Stomach (tissue), 9 donors: Measurements from ENCODE around the gene GLT6D1. TPM values are rescaled to one million over a fixed set of nuclear protein-coding genes. Genes with fewer than 3 reads are reported as not detected.

Source experiments
- DNase-seq, 2 donors: peaks; one replicate each; pipeline versions ENCODE4 v3.0.0 to v3.0.0-alpha.2; 2013 to 2019
- H3K27ac ChIP-seq, 5 donors: fragments of 200-600 bp in 4 of 5; sonication (generic) in 4 of 5; one replicate each; pipeline ENCODE4 v1.5.1; 2013 to 2019; ENCODE audit warnings: mild to moderate bottlenecking in 1 of 5, moderate library complexity in 1 of 5
- H3K27me3 ChIP-seq, 3 donors: fragments of 200-600 bp; sonication (generic); one replicate each; pipeline ENCODE4 v1.5.1; 2017 to 2019; ENCODE audit warnings: mixed run types in 1 of 3
- H3K36me3 ChIP-seq, 4 donors: fragments of 200-600 bp; sonication (generic); 1 replicate in 3 of 4; 2 replicates in 1 of 4; pipeline ENCODE4 v1.5.1; 2016 to 2019
- H3K4me1 ChIP-seq, 4 donors: fragments of 200-600 bp; sonication (generic); one replicate each; pipeline ENCODE4 v1.5.1; 2016 to 2019
- H3K4me3 ChIP-seq, 4 donors: fragments of 200-600 bp; sonication (generic) in 3 of 4; one replicate each; pipeline ENCODE4 v1.5.1; 2016 to 2019; ENCODE audit warnings: mild to moderate bottlenecking in 1 of 4
- H3K9me3 ChIP-seq, 4 donors: fragments of 200-600 bp; sonication (generic); one replicate each; pipeline ENCODE4 v1.5.1; 2016 to 2019
- CTCF ChIP-seq, 7 experiments: fragments of 450-650 bp in 4 of 7; fragments of 200-600 bp in 3 of 7; sonication (generic) in 3 of 7; IDR thresholded peaks; one replicate each; pipeline ENCODE4 v1.5.1; 2016 to 2019; ENCODE audit warnings: antibody characterized with exemption in 7 of 7, control low read depth in 2 of 7, mild to moderate bottlenecking in 1 of 7
- EP300 ChIP-seq: sonication (generic); formaldehyde crosslinking; IDR thresholded peaks from one replicate; pipeline ENCODE4 v1.6.1; 2017; ENCODE audit warnings: antibody characterized with exemption
- POLR2A ChIP-seq, 4 donors: fragments of 450-650 bp; IDR thresholded peaks; one replicate each; pipeline ENCODE4 v1.6.1; 2016; ENCODE audit warnings: antibody characterized with exemption in 4 of 4, control low read depth in 2 of 4, mild to moderate bottlenecking in 1 of 4, moderate library complexity in 1 of 4
- POLR2AphosphoS5 ChIP-seq, 3 donors: sonication (generic); formaldehyde crosslinking; IDR thresholded peaks; one replicate each; pipeline ENCODE4 v1.6.1; 2016; ENCODE audit warnings: antibody characterized with exemption in 3 of 3
- WGBS, 5 donors: extraction: QIAGEN DNeasy Blood & Tissue Kit in 3 of 5; methylation state at CpG; one replicate each; pipeline versions ENCODE4 v1.1.5 to v1.1.7; 2013 to 2018; 5-methylcytosine and 5-hydroxymethylcytosine counted together
- intact Hi-C: fragments of 100-400 bp; cut with DNase I; formaldehyde crosslinking; loops from one replicate; pipeline ENCODE4 v1.15.1; 2023; ENCODE audit warnings: low total_unique reads
- polyA plus RNA-seq, 3 donors: library from polyadenylated mRNA; stranded (reverse); fragments of 200-250 nt; gene quantifications; one replicate each; pipeline ENCODE4 v1.2.3, GENCODE V29; 2013
- total RNA-seq, 5 donors: library from RNA; depleted of rRNA; stranded (reverse); fragments of >200 nt; gene quantifications; one replicate each; pipeline versions ENCODE4 v1.1.0 to v1.2.3, GENCODE V29; 2014 to 2016
- donor health status: healthy with polysubstance abuse.
- donor health status: Bipolar disorder and iron deficiency.
- donor health status: healthy.

GLT6D1 gene
- total and polyA plus RNA-seq, 8 donors: not detected

DNA sequence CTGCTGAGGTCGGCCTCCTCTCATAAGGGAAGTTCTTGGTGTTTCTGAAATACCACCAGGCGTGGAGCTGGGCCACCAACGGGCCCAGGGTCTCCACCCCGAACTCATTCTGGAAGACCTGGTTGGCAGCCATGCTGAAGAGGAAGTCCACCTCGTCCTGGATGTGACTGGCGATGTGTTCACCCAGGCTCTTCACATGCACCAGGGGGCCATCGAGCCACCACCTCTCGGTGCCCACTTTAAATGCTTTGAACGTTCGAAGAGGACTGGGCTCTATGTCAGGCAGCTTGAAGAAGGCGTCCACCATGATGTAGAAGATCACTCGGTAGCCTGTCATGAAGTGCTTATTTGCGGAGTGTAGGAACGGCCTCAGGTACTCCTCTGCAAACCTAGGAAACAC lies 15.1 kb downstream of the GLT6D1 start:
- Histone ChIP-seq H3K36me3 (no peaks in the 10 kb centered on the region), H3K4me3 (no peak overlapping the region), H3K27me3 (peaks cover 0 to 35% (median 5%) of the 10 kb centered on the region in 3 donors), H3K27ac (no peak overlapping the region), H3K9me3 (peaks cover 0 to 33% (median 28%) of the 10 kb centered on the region in 4 donors), H3K4me1 (no peaks in the 10 kb centered on the region)
- TF ChIP-seq POLR2A (IDR thresholded peaks at IDR 0.05) (no peak), CTCF (IDR thresholded peaks at IDR 0.05) (no peak), EP300 (no peak), POLR2AphosphoS5 (IDR thresholded peaks at IDR 0.05) (no peak)
- intact Hi-C loops: no loop called here
- DNase-seq: no peak
- WGBS, 5 donors: 83 to 92% (median 89%) methylated on average over 10 to 14 of the region's 14 CpGs

- Histone ChIP-seq H3K9me3 (peaks cover 0 to 16% (median 14%) of the 10 kb centered on the region in 4 donors), H3K4me3 (no peak overlapping the region), H3K4me1 (no peaks in the 10 kb centered on the region), H3K27me3 (peaks cover 0 to 52% (median 5%) of the 10 kb centered on the region in 3 donors), H3K27ac (no peak overlapping the region), H3K36me3 (no peaks in the 10 kb centered on the region)
- intact Hi-C loops: no loop called here
- no peak for TF ChIP-seq EP300
- no peak for TF ChIP-seq POLR2A (IDR thresholded peaks at IDR 0.05)
- TF ChIP-seq CTCF (IDR thresholded peaks at IDR 0.05): no peak
- no peak for TF ChIP-seq POLR2AphosphoS5 (IDR thresholded peaks at IDR 0.05)
- WGBS, 5 donors: 62 to 67% (median 66%) methylated on average over 11 of the region's 11 CpGs
- DNase-seq: no peak
Measured at GRCh38 chr9:135622415-135623020, 16.8 kb downstream of the GLT6D1 start.

DNA sequence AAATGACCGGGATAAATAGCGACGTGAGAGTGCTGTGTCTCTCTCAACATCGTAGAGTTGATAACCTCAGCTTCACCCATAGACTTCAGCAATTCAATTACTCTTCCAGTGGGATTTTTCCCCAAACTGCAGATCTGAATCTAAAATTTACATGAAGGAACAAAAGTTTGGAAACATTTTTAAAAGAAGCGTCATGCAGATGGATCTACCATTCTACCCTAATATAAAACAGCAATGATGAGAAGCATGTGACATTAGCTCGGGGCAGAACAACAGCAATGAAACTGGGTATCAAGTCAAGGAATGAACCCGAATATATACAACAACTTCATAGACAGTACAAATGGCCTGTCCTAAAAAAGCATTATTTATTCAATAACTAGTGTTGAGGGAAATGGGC lies 18.8 kb downstream of the GLT6D1 start:
- no peaks in the 10 kb centered on the region for H3K4me1 ChIP-seq
- no peaks in the 10 kb centered on the region for H3K36me3 ChIP-seq
- intact Hi-C loops: no loop called here
- H3K27ac ChIP-seq: no peak overlapping the region
- TF ChIP-seq POLR2A (IDR thresholded peaks at IDR 0.05): no peak
- no peak for TF ChIP-seq EP300
- no peak for TF ChIP-seq CTCF (IDR thresholded peaks at IDR 0.05)
- no peak for TF ChIP-seq POLR2AphosphoS5 (IDR thresholded peaks at IDR 0.05)
- DNase-seq: no peak
- 54 to 73% (median 66%) methylated on average over 7 of the region's 7 CpGs for WGBS, 5 donors
- peaks cover 0 to 54% (median 5%) of the 10 kb centered on the region in 3 donors for H3K27me3 ChIP-seq
- H3K9me3 ChIP-seq: no peaks in the 10 kb centered on the region
- no peak overlapping the region for H3K4me3 ChIP-seq

DNA sequence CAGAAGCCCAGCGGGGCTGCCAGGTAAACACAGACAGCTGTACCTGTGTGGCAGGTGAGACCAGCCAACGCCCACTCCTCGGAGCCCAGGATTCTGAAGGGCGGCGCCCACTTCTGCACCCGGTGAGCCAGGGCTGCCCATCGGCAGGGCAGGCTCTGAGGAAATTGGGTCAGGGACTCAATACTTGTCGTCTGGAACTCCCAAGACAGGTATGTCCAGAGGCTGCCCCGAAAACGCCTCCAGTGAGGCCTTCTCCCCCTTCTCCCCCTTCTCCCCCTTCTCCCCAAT lies 19.8 kb downstream of the GLT6D1 start:
- WGBS, 5 donors: 36 to 58% (median 55%) methylated on average over 10 of the region's 10 CpGs
- Histone ChIP-seq H3K27me3 (peaks cover 0 to 64% (median 5%) of the 10 kb centered on the region in 3 donors), H3K4me1 (no peaks in the 10 kb centered on the region), H3K27ac (no peak overlapping the region), H3K4me3 (no peak overlapping the region), H3K9me3 (no peaks in the 10 kb centered on the region), H3K36me3 (no peaks in the 10 kb centered on the region)
- TF ChIP-seq POLR2A (IDR thresholded peaks at IDR 0.05) (no peak), POLR2AphosphoS5 (IDR thresholded peaks at IDR 0.05) (no peak)
- no peak for DNase-seq
- intact Hi-C loops: no loop called here

GRCh38 chr9:135618866-135619598 lies 20.3 kb downstream of the GLT6D1 start:
- Histone ChIP-seq H3K4me3 (no peak overlapping the region), H3K9me3 (no peaks in the 10 kb centered on the region), H3K4me1 (no peaks in the 10 kb centered on the region), H3K27me3 (peaks cover 0 to 69% (median 5%) of the 10 kb centered on the region in 3 donors), H3K36me3 (no peaks in the 10 kb centered on the region), H3K27ac (no peak overlapping the region)
- intact Hi-C loops: no loop called here
- no peak for TF ChIP-seq POLR2AphosphoS5 (IDR thresholded peaks at IDR 0.05)
- no peak for TF ChIP-seq CTCF (IDR thresholded peaks at IDR 0.05)
- no peak for TF ChIP-seq EP300
- no peak for TF ChIP-seq POLR2A (IDR thresholded peaks at IDR 0.05)
- no peak for DNase-seq
- WGBS, 5 donors: 58 to 70% (median 65%) methylated on average over 3 to 8 of the region's 8 CpGs
